Endodermal cell (in vitro differentiated cells): Measurements from ENCODE around the gene TNFSF12. TPM values are rescaled to one million over a fixed set of nuclear protein-coding genes. Genes with fewer than 3 reads are reported as not detected.

Source experiments
- DNase-seq: peaks from one replicate; pipeline ENCODE4 v3.0.0-alpha.2; 2017
- H3K27ac ChIP-seq: 2 replicates; pipeline ENCODE4 v1.5.1; 2013; ENCODE audit warnings: mild to moderate bottlenecking, low read depth, low read length, moderate library complexity
- H3K27me3 ChIP-seq: 2 replicates; pipeline ENCODE4 v1.6.1; 2013; ENCODE audit warnings: mild to moderate bottlenecking, low read length, moderate library complexity; ENCODE audit not compliant: insufficient read depth, control insufficient read depth, poor library complexity, severe bottlenecking
- H3K36me3 ChIP-seq: 2 replicates; pipeline ENCODE4 v1.7.0; 2013; ENCODE audit warnings: mild to moderate bottlenecking, low read length, moderate library complexity; ENCODE audit not compliant: control insufficient read depth, insufficient read depth
- H3K4me1 ChIP-seq: one replicate; pipeline ENCODE4 v1.7.0; 2013; ENCODE audit warnings: low read length; ENCODE audit not compliant: control insufficient read depth, insufficient read depth
- H3K4me3 ChIP-seq: 2 replicates; pipeline ENCODE4 v1.5.1; 2013; ENCODE audit warnings: mild to moderate bottlenecking, low read length, moderate library complexity
- H3K9ac ChIP-seq: 2 replicates; pipeline ENCODE4 v1.6.1; 2013; ENCODE audit warnings: mild to moderate bottlenecking, low read length, moderate library complexity; ENCODE audit not compliant: poor library complexity, severe bottlenecking; ENCODE audit errors: extremely low read depth
- H3K9me3 ChIP-seq: 2 replicates; pipeline ENCODE4 v1.6.1; 2013; ENCODE audit warnings: mild to moderate bottlenecking, low read length, moderate library complexity; ENCODE audit not compliant: control insufficient read depth
- H3K27ac Mint-ChIP-seq: 2 replicates; pipeline ENCODE4 v1.8.0; 2020; ENCODE audit warnings: mixed read lengths
- H3K27me3 Mint-ChIP-seq: 2 replicates; pipeline ENCODE4 v1.8.0; 2021; ENCODE audit warnings: mild to moderate bottlenecking, mixed read lengths; ENCODE audit not compliant: insufficient read depth
- H3K36me3 Mint-ChIP-seq: 2 replicates; pipeline ENCODE4 v1.8.0; 2020; ENCODE audit warnings: low read depth, mixed read lengths
- H3K4me1 Mint-ChIP-seq: 2 replicates; pipeline ENCODE4 v1.8.0; 2020; ENCODE audit warnings: mixed read lengths
- H3K4me3 Mint-ChIP-seq: 2 replicates; pipeline ENCODE4 v1.8.0; 2020; ENCODE audit warnings: mild to moderate bottlenecking, moderate library complexity, mixed read lengths
- H3K9me3 Mint-ChIP-seq: 2 replicates; pipeline ENCODE4 v1.8.0; 2020; ENCODE audit warnings: mild to moderate bottlenecking, mixed read lengths
- WGBS, 2 experiments: methylation state at CpG; one replicate each; pipeline versions ENCODE4 v1.1.5 to v1.1.7; 2013; ENCODE audit warnings: missing lambda C conversion rate in 2 of 2, mixed read lengths in 1 of 2; ENCODE audit not compliant: insufficient coverage in 1 of 2, insufficient read length in 1 of 2; 5-methylcytosine and 5-hydroxymethylcytosine counted together
- total RNA-seq, 2 donors: library from RNA; stranded (reverse); fragmentation: NEBNext Ultra II Directional in 1 of 2; extraction: Animal tissue kit (Norgen Biotek cat#: 25700) in 1 of 2; gene quantifications; 2 replicates in 1 of 2; 3 replicates in 1 of 2; pipeline ENCODE4 v1.2.1, GENCODE V29; 2021
- TF ChIP-seq, protein P1 (sequence below): fragments of 200-600 bp; sonication (generic); conservative IDR thresholded peaks from 2 replicates; pipeline ENCODE4 v1.5.0; 2021; ENCODE audit warnings: antibody characterized with exemption, mild to moderate bottlenecking

The TNFSF12 gene
- total RNA-seq, 2 donors from 2014 or later: 8.3 to 8.4 TPM

DNA sequence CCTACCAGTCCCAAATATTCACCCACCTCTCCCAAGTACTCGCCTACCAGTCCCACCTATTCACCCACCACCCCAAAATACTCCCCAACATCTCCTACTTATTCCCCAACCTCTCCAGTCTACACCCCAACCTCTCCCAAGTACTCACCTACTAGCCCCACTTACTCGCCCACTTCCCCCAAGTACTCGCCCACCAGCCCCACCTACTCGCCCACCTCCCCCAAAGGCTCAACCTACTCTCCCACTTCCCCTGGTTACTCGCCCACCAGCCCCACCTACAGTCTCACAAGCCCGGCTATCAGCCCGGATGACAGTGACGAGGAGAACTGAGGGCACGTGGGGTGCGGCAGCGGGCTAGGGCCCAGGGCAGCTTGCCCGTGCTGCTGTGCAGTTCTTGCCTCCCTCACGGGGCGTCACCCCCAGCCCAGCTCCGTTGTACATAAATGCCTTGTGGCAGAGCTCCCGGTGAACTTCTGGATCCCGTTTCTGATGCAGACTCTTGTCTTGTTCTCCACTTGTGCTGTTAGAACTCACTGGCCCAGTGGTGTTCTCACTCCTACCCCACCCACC, 34.9 kb upstream of the TNFSF12 start:
- peaks cover 64% of the 10 kb centered on the region for H3K36me3 ChIP-seq
- H3K27me3 ChIP-seq: no peaks in the 10 kb centered on the region
- Mint-ChIP-seq H3K36me3 (peaks cover 57% of the 10 kb centered on the region), H3K4me1 (no peaks in the 10 kb centered on the region), H3K27me3 (no peaks in the 10 kb centered on the region), H3K9me3 (no peaks in the 10 kb centered on the region), H3K4me3 (no peak overlapping the region), H3K27ac (no peak overlapping the region)
- no peak overlapping the region for H3K4me3 ChIP-seq
- 89 to 92% methylated on average over 5 to 17 of the region's 17 CpGs for WGBS, 2 experiments
- DNase-seq: no peak
- H3K27ac ChIP-seq: no peak overlapping the region
- H3K4me1 ChIP-seq: no peaks in the 10 kb centered on the region
- TF ChIP-seq, protein P1, sequence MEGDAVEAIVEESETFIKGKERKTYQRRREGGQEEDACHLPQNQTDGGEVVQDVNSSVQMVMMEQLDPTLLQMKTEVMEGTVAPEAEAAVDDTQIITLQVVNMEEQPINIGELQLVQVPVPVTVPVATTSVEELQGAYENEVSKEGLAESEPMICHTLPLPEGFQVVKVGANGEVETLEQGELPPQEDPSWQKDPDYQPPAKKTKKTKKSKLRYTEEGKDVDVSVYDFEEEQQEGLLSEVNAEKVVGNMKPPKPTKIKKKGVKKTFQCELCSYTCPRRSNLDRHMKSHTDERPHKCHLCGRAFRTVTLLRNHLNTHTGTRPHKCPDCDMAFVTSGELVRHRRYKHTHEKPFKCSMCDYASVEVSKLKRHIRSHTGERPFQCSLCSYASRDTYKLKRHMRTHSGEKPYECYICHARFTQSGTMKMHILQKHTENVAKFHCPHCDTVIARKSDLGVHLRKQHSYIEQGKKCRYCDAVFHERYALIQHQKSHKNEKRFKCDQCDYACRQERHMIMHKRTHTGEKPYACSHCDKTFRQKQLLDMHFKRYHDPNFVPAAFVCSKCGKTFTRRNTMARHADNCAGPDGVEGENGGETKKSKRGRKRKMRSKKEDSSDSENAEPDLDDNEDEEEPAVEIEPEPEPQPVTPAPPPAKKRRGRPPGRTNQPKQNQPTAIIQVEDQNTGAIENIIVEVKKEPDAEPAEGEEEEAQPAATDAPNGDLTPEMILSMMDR: no peak
- no peaks in the 10 kb centered on the region for H3K9me3 ChIP-seq
- no peak overlapping the region for H3K9ac ChIP-seq

DNA sequence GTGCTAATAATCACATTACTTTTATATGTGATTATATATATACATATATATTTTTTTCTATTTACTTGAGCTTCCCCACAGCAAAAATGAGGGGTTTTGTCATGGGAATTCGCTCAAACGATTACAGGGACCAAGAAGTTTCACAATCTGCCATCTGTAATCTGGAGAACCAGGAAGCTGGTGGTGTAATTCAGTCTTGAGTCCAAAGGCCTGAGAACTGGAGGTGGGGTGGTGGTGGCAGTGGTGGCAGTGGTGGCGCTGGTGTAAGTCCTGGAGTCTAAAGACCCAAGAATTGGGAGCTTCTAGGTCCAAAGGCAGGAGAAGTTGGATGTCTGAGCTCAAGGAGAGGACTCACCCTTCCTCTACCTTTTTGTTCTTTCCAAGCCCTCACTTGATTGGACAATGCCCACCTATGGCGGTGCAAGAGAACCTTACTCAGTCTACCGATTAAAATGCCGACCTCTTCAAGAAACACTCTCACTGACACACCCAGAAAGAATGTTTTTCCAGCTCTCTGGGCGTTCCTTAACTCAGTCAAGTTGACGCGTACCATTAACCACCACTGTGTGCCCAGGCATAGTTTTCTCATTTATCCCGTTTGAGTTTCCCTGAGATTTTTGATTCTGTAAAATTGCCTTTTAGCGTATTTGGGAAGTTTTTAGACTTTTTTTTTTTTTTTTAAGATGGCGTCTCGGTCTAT, 32.8 kb upstream of the TNFSF12 start:
- Histone ChIP-seq H3K9ac (no peak overlapping the region), H3K4me1 (no peaks in the 10 kb centered on the region), H3K4me3 (no peak overlapping the region), H3K27ac (no peak overlapping the region), H3K36me3 (peaks cover 42% of the 10 kb centered on the region), H3K9me3 (no peaks in the 10 kb centered on the region), H3K27me3 (no peaks in the 10 kb centered on the region)
- H3K27ac Mint-ChIP-seq: no peak overlapping the region
- H3K4me3 Mint-ChIP-seq: no peak overlapping the region
- no peaks in the 10 kb centered on the region for H3K9me3 Mint-ChIP-seq
- WGBS, 2 experiments: 84 to 87% methylated on average over 8 to 13 of the region's 13 CpGs
- H3K27me3 Mint-ChIP-seq: no peaks in the 10 kb centered on the region
- no peak for DNase-seq
- TF ChIP-seq, protein P1: no peak
- no peaks in the 10 kb centered on the region for H3K4me1 Mint-ChIP-seq
- peaks cover 36% of the 10 kb centered on the region for H3K36me3 Mint-ChIP-seq

DNA sequence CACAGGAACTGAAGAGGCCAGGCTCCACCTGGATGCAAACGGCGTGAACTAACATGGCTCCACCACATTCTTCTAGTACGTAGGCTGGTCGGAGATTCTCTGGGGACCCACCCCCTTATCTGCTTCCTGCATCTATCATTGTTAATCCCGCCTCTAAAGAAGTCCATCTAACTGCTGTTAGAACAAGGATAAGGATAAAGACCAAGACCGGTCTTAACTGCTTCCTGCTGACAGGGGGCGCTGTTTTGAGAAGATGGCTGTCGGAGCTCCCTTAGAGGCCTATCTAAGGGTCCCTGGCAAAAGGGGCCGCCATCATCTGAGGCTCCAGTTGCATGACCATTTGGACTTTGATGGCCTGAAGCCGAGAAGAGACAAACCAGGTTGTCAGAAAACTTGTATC, 25.8 kb upstream of the TNFSF12 start:
- Mint-ChIP-seq H3K27ac (peak overlapping the region; percentile 48), H3K4me1 (no peaks in the 10 kb centered on the region), H3K9me3 (peaks cover 31% of the 10 kb centered on the region), H3K36me3 (no peaks in the 10 kb centered on the region), H3K4me3 (no peak overlapping the region), H3K27me3 (peaks cover 11% of the 10 kb centered on the region)
- Histone ChIP-seq H3K9me3 (peaks cover 10% of the 10 kb centered on the region), H3K36me3 (no peaks in the 10 kb centered on the region), H3K27ac (no peak overlapping the region), H3K27me3 (no peaks in the 10 kb centered on the region), H3K4me3 (no peak overlapping the region), H3K4me1 (no peaks in the 10 kb centered on the region), H3K9ac (no peak overlapping the region)
- WGBS, 2 experiments: 43 to 68% methylated on average over 7 to 10 of the region's 10 CpGs
- peak; percentile 87 for DNase-seq
- TF ChIP-seq, protein P1: peak; percentile 82
